Activated CD8-positive, alpha-beta memory T cell treated with anti-CD3 and anti-CD28 coated beads, Interleukin-2, amount 50 U/mL, for 1 hour (primary cell): Measurements from ENCODE around the gene MACROH2A1.

ENCODE experiments used
- DNase-seq: peaks from one replicate; pipeline ENCODE4 v3.0.0-alpha.2; 2020; ENCODE audit errors: extremely low read depth

MACROH2A1 gene

GRCh38 chr5:135331612-135332011, 67.4 kb downstream of the MACROH2A1 start:
- no peak for DNase-seq

GRCh38 chr5:135330798-135331096, 68.3 kb downstream of the MACROH2A1 start:
- DNase-seq, result no peak

DNA sequence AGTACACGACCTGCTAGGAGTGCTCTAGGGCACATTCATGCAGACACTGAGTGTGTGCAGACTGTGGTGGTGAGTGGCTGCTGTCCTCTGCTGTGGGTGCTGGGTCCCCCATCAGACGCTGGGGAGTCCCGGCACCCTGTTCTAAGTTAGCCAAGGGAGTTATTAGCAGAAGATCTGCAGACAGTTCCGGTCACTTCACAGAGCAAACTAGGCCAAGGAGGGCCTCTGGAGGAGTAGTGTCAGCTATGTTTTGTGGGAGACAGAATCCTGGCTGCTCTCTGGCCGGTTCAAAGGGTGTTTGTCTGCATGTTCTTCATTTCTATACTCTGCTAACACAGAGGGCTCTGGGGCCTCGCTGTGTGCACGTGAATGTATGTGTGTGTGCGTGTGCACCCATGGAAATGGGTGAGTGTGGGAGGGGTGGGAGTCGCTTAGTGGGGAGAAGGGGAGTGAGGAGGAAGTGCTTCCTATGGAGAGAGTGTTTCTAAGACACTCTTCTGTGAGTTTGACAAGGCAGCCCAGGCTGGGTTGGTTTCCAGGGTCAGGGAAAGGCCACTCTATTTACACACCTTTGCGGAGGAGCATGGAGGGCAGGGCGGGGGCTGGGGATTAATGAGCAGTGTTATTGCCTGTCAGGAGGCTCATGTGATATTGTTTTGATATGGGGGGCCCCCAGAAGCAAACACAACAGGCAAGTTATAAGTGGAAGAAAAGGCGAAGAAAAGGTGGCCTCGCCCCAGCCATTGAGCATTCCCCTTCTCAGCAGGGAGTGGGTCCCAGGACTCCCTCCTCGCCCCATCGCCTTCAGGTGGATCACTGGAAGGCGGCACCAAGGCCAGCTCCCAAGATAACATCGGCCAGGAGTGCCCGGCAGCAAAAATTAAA, 68.9 kb downstream of the MACROH2A1 start:
- no peak for DNase-seq

DNA sequence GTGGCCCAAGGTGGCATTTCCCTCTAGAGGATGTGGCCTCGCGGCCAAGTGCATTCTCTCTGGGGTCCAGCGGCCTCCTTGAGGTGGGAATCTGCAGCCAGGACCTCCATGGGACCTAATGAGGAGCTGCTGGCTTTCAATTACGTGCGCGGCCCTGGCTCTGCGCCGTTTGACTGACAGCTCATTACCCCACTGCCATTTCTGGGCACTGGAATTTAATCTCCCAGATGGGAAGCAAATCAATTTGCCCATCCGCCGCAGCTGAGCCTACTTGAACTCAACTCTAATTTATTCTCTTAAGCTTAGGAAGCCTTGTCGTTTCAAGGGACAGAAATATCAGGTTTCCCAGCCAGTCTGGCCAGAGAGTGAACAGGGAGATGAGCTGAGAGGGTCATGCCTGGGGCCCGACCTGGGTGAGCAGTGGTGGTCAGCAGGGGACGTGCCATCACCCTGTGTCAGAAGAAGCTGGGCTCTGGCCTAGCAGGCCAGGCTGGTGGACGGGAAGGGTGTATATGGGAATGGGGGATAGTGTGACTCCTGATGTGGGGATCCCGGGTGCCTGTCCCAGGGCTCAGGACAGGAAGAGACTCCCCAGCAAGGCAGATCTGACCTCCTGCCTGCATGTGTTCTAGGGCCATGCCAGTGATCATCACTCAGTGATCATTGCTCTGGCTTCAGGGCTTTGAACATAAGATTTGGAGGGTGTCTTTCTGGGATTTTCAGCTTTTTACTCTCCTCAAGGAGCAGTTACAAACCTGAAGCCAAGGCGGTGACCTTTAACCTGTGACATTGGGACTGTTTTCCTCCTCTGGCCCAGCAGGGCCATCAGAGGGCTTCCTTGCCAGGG, 69.7 kb downstream of the MACROH2A1 start:
- DNase-seq, result no peak

DNA sequence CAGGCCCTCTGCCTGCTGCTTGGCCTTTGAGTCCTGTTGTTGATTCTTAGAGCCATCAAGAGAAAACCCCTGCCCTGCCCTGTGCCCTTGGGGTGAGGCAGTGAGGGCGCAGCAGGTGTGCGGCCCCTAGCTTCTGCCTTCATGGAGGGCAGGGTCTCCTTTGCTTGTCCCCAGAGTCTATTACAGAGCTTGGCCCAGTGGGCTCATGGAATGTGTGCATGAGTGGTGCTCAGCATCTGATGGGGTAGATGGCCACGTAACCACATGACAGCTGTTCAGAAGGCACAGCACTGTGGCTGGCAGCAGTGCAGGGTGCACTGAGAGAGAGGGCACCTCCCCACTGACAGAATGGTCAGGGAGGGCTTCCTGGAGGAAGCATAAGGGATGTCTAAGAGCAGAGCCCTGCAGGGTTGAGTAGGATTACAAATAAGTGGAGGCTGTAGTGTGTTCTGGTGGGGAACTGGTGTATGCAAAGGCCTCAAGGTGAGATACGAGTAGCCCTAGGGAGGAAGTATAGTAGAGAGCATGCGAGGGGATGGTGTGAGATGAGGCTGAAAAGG, 70.8 kb downstream of the MACROH2A1 start:
- no peak for DNase-seq

GRCh38 chr5:135327429-135328127, 71.5 kb downstream of the MACROH2A1 start:
- DNase-seq, result no peak

DNA sequence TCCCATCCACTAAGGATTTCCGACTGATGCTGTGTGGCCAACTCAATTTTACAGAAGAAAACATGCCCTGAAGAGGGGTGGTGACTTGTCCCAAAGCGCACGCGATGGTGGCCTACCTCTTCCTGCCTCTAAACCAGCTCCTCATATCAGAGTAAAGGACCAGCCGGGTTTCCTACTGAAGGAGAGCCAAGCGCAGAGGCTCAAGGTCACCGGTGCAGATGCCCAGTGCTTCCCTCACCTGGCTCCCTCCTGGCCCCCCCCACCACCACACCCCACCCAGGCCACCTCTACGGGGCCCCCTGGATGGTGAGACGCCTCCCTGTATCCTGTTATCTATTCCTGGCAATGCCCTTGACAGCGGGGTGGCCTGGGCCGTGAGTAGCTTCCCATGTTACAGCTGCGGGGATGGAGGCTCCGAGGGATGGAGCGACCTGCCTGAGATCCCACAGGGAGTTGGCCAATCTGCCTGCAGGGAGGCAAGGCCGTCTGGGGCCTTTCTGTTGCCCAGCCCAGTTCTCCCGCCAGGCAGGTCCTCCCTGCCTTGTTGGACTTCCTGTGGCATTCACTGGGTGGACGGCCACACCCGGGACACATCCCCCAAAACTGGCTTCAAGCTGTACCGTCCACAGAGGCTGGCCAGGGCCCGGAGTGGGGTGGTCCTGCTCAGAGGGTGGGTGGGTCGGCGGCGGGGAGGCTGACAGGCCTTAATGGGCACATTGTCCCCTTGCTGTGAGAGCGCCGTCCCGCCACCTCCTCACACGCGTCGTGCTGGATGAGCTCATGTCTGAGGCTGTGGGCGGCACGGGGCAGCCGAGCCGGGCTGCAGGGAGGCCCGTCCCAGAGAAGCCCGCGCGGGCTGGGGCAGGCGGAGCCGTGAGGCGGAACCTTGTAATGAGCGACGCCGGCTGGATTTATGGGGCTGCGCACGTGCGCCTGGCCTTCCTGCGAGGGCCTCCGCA, 72.5 kb downstream of the MACROH2A1 start:
- no peak for DNase-seq

DNA sequence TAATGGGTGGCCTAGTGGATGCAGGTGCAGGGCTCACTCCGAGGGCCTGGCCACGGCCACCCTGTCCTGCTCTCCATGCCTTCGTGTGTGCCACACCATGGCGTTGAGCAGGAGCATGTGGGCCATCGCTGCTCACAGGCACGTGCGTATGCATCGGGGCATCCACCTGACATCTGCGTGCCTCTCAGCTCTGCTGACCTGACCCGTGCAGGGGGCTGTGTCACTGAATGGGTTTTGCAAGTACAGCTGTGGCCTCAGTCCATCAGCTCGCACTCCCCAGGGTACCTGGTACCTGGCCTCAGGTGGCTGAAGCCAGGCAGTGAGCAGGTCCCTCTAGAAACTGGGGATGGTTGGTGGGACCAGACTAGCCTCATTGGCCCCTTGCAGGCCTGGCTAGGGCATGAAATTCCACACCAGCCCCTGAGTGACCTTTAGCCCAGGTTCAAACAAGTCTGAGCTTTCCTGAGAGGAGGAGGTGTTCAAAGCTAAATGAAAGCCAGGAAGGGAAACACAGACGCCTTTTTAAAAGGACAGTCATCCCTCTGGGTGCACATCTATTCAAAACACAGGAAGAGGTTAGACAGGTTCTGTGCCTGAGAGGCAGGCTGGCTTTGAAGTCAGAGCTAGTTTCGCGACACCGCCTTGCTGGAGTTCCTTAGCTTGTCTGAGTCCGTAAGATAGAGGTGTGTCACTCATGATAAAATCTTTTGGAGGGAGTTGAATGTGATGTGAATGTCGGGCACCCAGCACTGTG, 74.0 kb downstream of the MACROH2A1 start:
- DNase-seq, result no peak

GRCh38 chr5:135324160-135324559, 74.9 kb downstream of the MACROH2A1 start:
- DNase-seq, result no peak

DNA sequence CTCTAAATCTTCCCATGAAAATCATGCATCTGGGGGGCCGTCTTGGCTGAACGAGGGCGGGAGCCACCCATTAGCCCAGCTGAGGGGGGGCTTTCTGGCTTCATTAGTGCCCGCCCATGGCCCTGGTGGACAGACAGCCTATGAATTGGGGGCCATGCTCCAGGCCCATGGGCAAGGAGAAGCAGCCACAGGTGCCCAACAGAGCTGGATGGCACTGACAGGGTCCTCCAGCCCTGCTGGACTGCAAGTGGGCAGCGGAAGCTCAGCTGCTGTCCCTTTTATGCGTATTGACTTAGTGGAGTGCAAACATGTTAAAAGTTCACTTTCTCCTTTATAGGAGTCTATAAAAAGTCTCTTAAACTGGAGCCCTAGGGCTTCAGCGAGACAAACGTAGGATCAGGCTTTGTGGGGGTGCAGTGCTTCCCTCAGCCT, 75.3 kb downstream of the MACROH2A1 start:
- DNase-seq, result no peak

GRCh38 chr5:135323227-135323626, 75.8 kb downstream of the MACROH2A1 start:
- DNase-seq, result no peak

DNA sequence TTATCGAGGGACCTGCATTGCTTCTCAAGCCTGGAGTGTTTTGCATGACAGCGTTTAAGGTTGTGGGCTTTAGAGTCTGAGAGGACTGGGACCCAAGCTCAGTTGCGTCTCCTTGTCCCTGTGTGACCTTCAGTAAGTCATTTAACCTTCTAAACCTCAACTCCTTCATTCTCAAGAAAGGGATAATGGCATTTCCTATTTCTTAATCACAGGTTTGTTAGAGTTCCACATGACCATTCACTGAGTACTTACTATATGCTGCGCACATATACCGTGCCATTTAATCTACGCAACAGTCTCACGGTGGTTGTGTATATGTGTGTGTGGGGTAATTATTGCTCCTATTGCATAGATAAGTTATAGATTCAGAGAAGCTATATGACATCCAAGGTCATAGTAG, 76.3 kb downstream of the MACROH2A1 start:
- DNase-seq, result no peak

DNA sequence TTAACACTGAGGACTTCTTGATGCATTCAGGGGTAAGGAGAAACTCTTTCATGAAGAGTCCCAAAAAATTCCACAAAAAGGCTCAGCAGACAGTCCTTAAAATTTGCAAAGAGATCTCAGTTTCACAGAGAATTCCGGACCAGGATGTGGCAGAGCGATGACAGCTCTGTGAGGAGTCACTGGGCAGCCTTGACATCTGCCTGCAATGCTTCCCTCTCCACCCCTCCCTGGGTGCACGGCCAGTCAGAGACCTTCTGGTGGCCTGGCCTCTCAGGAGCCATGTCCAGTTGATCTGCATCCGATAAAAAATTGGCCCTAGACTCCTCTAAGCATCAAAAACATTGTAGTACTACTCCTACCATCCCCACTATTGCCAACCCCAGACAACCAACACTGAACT, 76.8 kb downstream of the MACROH2A1 start:
- no peak for DNase-seq

- DNase-seq, result no peak
These were observed 78.1 kb downstream of the MACROH2A1 start for GRCh38 chr5:135320718-135321484.

DNA sequence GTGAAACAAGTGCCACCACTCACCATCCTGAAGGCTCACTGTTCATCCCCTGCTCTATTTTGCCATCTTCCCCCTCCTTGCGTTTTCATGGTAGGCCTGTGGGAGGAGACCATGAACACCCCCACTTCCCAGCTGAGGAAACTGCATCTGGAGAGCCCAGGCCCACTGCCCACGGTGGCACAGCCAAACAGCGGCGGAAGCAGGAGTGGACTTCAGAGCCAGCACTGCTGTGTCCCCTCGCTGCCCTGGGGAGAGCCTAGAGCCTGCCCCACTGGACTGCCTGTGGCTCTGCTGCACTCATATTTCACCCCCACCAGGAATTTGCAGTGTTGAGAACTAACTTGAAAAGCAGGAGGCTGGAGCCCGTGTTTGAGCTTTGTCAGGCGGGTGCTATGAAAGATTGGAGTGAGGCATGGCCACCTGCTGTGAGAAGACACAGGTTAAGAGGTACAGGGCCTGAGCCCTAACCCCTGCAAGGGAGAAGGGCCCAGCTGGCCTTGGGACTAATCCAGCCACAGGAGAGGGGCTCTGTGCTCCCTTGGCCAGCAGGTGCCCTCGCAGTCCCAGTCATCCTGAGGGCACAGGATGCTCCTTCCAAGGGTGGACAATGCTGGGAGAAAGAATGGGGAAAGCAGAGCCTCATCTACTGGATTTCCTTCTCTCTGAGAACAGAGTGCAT, 79.0 kb downstream of the MACROH2A1 start:
- DNase-seq, result no peak

GRCh38 chr5:135319458-135319857, 79.6 kb downstream of the MACROH2A1 start:
- DNase-seq, result no peak

DNA sequence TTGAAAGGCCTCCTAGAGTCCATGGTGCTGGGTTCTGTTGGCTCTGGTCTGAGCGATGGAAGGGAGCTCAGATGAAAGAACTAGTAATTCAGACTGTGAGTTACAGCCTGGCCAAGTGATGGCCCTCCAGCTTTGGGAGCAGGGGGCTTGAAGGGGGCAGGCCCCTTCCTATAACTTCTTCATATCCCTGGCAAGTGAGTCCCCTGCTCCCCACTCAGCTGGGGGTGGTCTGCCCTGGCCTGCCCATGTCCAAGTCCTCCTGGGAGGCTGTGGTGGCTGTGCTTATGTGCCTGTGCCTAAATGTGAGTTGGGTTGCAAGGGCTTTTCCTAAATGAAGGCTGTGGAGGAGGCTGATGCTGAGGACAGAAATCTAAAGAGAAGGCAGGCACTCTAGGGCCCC, 80.1 kb downstream of the MACROH2A1 start:
- DNase-seq, result no peak

GRCh38 chr5:135318037-135318436, 81.0 kb downstream of the MACROH2A1 start:
- DNase-seq, result no peak

GRCh38 chr5:135317286-135317685, 81.7 kb downstream of the MACROH2A1 start:
- DNase-seq, result no peak
